OCI-LY1 (cell line): ENCODE data around the gene ACKR3.

Experiments used
- CTCF ChIP-seq: fragments of 200-600 bp; sonication (generic), shearing (Covaris generic); IDR thresholded peaks from 2 replicates; pipeline ENCODE4 v1.5.1; 2017; ENCODE audit warnings: mild to moderate bottlenecking, antibody characterized with exemption, low read length, moderate library complexity, mixed read lengths
- EZH2 ChIP-seq: fragments of 200-600 bp; sonication (generic), shearing (Covaris generic); IDR thresholded peaks from 2 replicates; pipeline ENCODE4 v1.8.0; 2017; ENCODE audit warnings: borderline replicate concordance, mixed run types, mild to moderate bottlenecking, antibody characterized with exemption, low read length, moderate library complexity, mixed read lengths

- TF ChIP-seq CTCF (no peak), EZH2 (no peak)
These were observed 9.6 kb downstream of the ACKR3 start for GRCh38 chr2:236579048-236579745.
